ENCODE data around the gene SCN9A.
"Not testable (repeated sequence)": the region's sequence is repeated elsewhere in the genome, so short reads cannot be mapped to it uniquely, and the experiment has no call there.

Gene SCN9A

DNA sequence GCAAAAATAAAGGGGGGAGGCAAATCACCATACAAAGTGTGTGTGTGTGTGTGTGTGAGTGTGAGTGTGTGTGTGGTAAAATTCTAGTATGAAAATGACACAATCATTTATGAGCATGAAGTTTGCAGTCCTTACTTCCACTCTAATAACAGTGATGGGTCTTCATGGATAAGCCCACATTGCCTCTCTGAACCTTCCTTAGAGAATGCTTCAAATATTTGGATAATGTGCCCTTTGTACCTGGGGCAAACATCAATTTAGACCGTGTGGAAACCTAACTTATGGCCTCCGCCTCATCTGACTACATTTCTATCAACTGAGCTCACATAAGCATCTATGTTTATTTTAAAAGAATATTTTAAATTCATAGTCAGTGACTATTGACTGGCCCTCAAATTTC, 3.7 kb downstream of the SCN9A start:
- Histone ChIP-seq H3K4me1 (ENCODE audit: control insufficient read depth, insufficient read depth, low read length) (no peaks in the 10 kb centered on the region), H3K4me3 (ENCODE audit: low read length) (no peak overlapping the region), H3K9ac (ENCODE audit: low read length) (no peak overlapping the region), H3K27me3 (ENCODE audit: control insufficient read depth, insufficient read depth, low read length) (no peaks in the 10 kb centered on the region), H3K27ac (ENCODE audit: low read depth, low read length) (no peak overlapping the region), H3K36me3 (ENCODE audit: control insufficient read depth, insufficient read depth, low read length) (no peaks in the 10 kb centered on the region)

GRCh38 chr2:166365803-166366420, 9.8 kb downstream of the SCN9A start:
- Histone ChIP-seq H3K36me3 (ENCODE audit: control insufficient read depth, insufficient read depth, low read length) (no peaks in the 10 kb centered on the region), H3K4me1 (ENCODE audit: control insufficient read depth, insufficient read depth, low read length) (no peaks in the 10 kb centered on the region), H3K27ac (ENCODE audit: low read depth, low read length) (no peak overlapping the region), H3K9ac (ENCODE audit: low read length) (no peak overlapping the region), H3K4me3 (ENCODE audit: low read length) (no peak overlapping the region), H3K27me3 (ENCODE audit: control insufficient read depth, insufficient read depth, low read length) (no peaks in the 10 kb centered on the region)

- Histone ChIP-seq H3K36me3 (ENCODE audit: control insufficient read depth, insufficient read depth, low read length) (no peaks in the 10 kb centered on the region), H3K4me3 (ENCODE audit: low read length) (no peak overlapping the region), H3K9ac (ENCODE audit: low read length) (no peak overlapping the region), H3K4me1 (ENCODE audit: control insufficient read depth, insufficient read depth, low read length) (no peaks in the 10 kb centered on the region), H3K27ac (ENCODE audit: low read depth, low read length) (no peak overlapping the region), H3K27me3 (ENCODE audit: control insufficient read depth, insufficient read depth, low read length) (no peaks in the 10 kb centered on the region)
Observed at GRCh38 chr2:166365239-166365638, 10.5 kb downstream of the SCN9A start.

- no peak overlapping the region for H3K9ac ChIP-seq (ENCODE audit: low read length)
- no peaks in the 10 kb centered on the region for H3K4me1 ChIP-seq (ENCODE audit: control insufficient read depth, insufficient read depth, low read length)
- H3K36me3 ChIP-seq (ENCODE audit: control insufficient read depth, insufficient read depth, low read length), result no peaks in the 10 kb centered on the region
- H3K27ac ChIP-seq (ENCODE audit: low read depth, low read length), result no peak overlapping the region
- no peaks in the 10 kb centered on the region for H3K27me3 ChIP-seq (ENCODE audit: control insufficient read depth, insufficient read depth, low read length)
- H3K4me3 ChIP-seq (ENCODE audit: low read length), result no peak overlapping the region
Observed at GRCh38 chr2:166364476-166365161, 11.1 kb downstream of the SCN9A start.

- no peak overlapping the region for H3K9ac ChIP-seq (ENCODE audit: low read length)
- no peaks in the 10 kb centered on the region for H3K4me1 ChIP-seq (ENCODE audit: control insufficient read depth, insufficient read depth, low read length)
- H3K27me3 ChIP-seq (ENCODE audit: control insufficient read depth, insufficient read depth, low read length), result no peaks in the 10 kb centered on the region
- no peak overlapping the region for H3K27ac ChIP-seq (ENCODE audit: low read depth, low read length)
- no peak overlapping the region for H3K4me3 ChIP-seq (ENCODE audit: low read length)
- H3K36me3 ChIP-seq (ENCODE audit: control insufficient read depth, insufficient read depth, low read length), result no peaks in the 10 kb centered on the region
Observed at GRCh38 chr2:166361351-166362153, 14.2 kb downstream of the SCN9A start.

DNA sequence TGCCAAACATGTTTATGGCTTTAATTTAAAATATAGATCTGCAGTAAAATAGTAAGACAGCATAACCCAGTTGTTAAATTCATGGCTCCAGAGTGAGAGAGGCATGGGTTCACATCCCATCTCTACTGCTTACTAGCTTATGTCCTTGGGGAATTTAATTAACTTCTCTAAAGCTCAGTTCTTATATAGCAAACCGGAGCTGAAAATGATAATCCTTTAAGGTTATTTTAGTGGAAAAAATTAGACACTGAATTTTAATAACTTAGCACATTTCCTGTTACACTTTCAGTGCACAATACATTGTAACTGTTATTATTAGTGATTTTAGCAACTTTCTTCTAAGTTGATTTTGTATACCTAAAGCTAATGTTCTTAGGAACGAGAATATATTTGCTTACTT, 14.8 kb downstream of the SCN9A start:
- Histone ChIP-seq H3K27me3 (ENCODE audit: control insufficient read depth, insufficient read depth, low read length) (no peaks in the 10 kb centered on the region), H3K9ac (ENCODE audit: low read length) (no peak overlapping the region), H3K27ac (ENCODE audit: low read depth, low read length) (no peak overlapping the region), H3K36me3 (ENCODE audit: control insufficient read depth, insufficient read depth, low read length) (no peaks in the 10 kb centered on the region), H3K4me1 (ENCODE audit: control insufficient read depth, insufficient read depth, low read length) (no peaks in the 10 kb centered on the region), H3K4me3 (ENCODE audit: low read length) (no peak overlapping the region)

- no peaks in the 10 kb centered on the region for H3K36me3 ChIP-seq (ENCODE audit: control insufficient read depth, insufficient read depth, low read length)
- no peaks in the 10 kb centered on the region for H3K27me3 ChIP-seq (ENCODE audit: control insufficient read depth, insufficient read depth, low read length)
- no peaks in the 10 kb centered on the region for H3K4me1 ChIP-seq (ENCODE audit: control insufficient read depth, insufficient read depth, low read length)
- no peak overlapping the region for H3K9ac ChIP-seq (ENCODE audit: low read length)
- no peak overlapping the region for H3K4me3 ChIP-seq (ENCODE audit: low read length)
- H3K27ac ChIP-seq (ENCODE audit: low read depth, low read length), result no peak overlapping the region
Observed at GRCh38 chr2:166360426-166360825, 15.3 kb downstream of the SCN9A start.

DNA sequence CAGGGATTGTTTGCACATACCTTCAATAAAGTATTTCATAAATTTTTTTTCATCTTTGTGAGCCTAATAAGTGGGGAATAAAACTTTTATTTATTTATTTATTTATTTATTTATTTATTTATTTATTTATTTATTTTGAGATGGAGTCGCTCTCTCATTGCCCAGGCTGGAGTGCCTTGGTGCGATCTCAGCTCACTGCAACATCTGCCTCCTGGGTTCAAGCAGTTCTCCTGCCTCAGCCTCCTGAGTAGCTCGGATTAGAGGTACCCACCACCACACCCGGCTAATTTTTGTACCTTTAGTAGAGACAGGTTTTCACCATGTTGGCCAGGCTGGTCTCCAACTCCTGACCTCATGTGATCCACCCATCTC, 17.8 kb downstream of the SCN9A start:
- not testable (repeated sequence) for H3K27me3 ChIP-seq (ENCODE audit: control insufficient read depth, insufficient read depth, low read length); H3K4me1 ChIP-seq (ENCODE audit: control insufficient read depth, insufficient read depth, low read length); H3K4me3 ChIP-seq (ENCODE audit: low read length); H3K9ac ChIP-seq (ENCODE audit: low read length); H3K27ac ChIP-seq (ENCODE audit: low read depth, low read length); H3K36me3 ChIP-seq (ENCODE audit: control insufficient read depth, insufficient read depth, low read length)

DNA sequence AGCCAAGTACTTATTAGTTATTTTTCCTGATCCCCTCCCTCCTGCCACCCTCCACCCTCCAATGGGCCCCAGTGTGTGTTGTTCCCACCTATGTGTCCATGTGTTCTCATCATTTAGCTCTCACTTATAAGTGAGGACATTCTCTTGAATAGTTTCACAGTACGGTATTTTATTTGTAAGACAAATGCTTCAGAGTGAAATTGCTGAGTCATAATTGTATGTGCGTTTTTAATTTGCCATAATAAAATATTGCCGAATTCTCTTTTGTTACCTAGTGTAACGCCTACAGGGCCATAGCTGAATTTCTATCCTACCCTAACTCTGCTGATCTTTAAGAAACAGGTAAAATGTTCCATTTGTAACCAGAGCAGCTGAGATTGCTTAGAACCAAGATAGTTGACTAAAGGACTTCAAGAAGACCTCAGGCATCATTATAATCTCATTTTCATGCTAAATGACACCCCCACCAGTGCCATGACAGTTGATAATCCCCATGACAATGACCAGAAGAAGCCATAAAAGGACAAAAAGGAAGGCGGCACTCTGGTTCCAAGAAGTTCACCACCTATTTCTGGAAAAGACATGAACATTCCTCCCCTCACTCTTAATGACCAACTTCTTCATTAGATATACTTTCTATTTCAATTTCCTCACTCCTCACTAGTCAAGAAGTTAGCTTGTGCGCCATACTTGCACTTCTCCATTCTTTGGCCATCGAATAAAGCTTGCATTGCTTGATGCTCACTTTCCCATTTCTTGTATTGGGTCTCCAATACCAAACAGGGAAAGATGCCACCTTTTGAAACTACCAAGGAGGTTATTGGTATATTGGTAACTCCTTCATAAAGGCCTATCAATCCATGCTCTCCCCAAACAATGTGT, 18.4 kb downstream of the SCN9A start:
- H3K27ac ChIP-seq (ENCODE audit: low read depth, low read length), result no peak overlapping the region
- no peaks in the 10 kb centered on the region for H3K36me3 ChIP-seq (ENCODE audit: control insufficient read depth, insufficient read depth, low read length)
- H3K27me3 ChIP-seq (ENCODE audit: control insufficient read depth, insufficient read depth, low read length), result no peaks in the 10 kb centered on the region
- H3K9ac ChIP-seq (ENCODE audit: low read length), result no peak overlapping the region
- no peak overlapping the region for H3K4me3 ChIP-seq (ENCODE audit: low read length)
- H3K4me1 ChIP-seq (ENCODE audit: control insufficient read depth, insufficient read depth, low read length), result no peaks in the 10 kb centered on the region

GRCh38 chr2:166351319-166351718, 24.4 kb downstream of the SCN9A start:
- Histone ChIP-seq H3K4me3 (ENCODE audit: low read length) (no peak overlapping the region), H3K36me3 (ENCODE audit: control insufficient read depth, insufficient read depth, low read length) (no peaks in the 10 kb centered on the region), H3K4me1 (ENCODE audit: control insufficient read depth, insufficient read depth, low read length) (no peaks in the 10 kb centered on the region), H3K27ac (ENCODE audit: low read depth, low read length) (no peak overlapping the region), H3K27me3 (ENCODE audit: control insufficient read depth, insufficient read depth, low read length) (no peaks in the 10 kb centered on the region), H3K9ac (ENCODE audit: low read length) (no peak overlapping the region)

- Histone ChIP-seq H3K4me3 (ENCODE audit: low read length) (no peak overlapping the region), H3K27ac (ENCODE audit: low read depth, low read length) (no peak overlapping the region), H3K36me3 (ENCODE audit: control insufficient read depth, insufficient read depth, low read length) (no peaks in the 10 kb centered on the region), H3K4me1 (ENCODE audit: control insufficient read depth, insufficient read depth, low read length) (no peaks in the 10 kb centered on the region), H3K9ac (ENCODE audit: low read length) (no peak overlapping the region), H3K27me3 (ENCODE audit: control insufficient read depth, insufficient read depth, low read length) (no peaks in the 10 kb centered on the region)
Observed at GRCh38 chr2:166350525-166350924, 25.2 kb downstream of the SCN9A start.
